Right kidney (tissue), 1 donor: ENCODE results near the gene MKRN2.

ENCODE experiments used
- DNase-seq: peaks from one replicate; pipeline ENCODE4 v3.0.0-alpha.2; 2016

The MKRN2 gene

DNA sequence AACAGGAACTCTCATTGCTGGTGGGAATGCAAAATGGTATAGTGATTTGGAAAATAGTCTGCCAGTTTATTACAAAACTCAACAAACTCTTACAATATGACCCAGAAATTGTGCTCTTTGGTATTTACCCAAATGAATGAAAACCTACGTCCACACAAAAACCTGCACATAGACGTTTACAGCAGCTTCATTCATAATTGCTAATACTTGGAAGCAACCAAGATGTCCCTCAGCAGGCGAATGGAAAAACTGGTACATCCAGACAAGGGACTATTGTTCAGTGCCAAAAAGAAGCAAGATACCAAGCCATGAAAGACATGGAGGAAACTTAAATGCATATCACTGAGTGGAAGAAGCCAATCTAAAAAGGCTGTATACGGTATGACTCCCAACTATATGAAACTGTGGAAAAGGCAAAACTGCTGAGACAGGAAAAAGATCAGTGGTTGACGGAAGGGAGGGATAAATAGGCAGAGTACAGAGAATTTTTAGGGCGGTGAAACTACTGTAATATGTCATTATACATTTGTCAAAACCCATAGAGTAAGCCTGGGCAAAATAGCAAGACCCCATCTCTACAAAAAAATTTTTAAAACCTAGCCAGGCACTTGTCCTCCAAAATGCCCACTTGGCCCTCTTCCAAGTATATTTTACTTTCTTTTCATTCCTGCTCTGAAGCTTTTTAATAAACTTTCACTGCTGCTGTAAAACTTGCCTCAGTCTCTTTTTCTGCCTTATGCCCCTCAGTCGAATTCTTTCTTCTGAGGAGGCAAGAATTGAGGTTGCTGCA, 6.7 kb upstream of the MKRN2 start:
- no peak for DNase-seq

DNA sequence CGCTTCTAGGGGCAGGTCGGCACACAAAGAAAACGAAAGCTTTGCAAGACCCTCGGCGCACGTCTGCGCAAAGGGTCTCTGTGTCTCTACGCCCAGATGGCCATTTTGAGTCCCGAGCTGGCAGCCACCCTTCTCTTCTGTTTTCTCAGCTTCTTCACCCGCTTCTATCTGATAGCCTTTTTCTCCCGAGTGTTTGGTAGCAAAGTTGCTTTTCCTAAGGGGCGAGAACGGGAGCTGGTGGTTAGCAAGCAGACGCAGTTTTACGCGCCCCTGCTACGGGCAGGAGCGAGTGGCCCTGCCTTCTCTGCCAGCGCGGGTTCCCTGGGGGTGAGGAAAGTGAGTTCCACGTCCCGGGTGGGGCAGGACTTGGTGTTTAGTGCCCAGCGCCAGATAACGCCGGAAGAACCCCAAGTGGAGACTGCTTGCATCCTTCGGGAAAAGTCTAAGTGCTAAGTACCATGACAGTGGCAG, 2.9 kb upstream of the MKRN2 start:
- peak; percentile 83 for DNase-seq

DNA sequence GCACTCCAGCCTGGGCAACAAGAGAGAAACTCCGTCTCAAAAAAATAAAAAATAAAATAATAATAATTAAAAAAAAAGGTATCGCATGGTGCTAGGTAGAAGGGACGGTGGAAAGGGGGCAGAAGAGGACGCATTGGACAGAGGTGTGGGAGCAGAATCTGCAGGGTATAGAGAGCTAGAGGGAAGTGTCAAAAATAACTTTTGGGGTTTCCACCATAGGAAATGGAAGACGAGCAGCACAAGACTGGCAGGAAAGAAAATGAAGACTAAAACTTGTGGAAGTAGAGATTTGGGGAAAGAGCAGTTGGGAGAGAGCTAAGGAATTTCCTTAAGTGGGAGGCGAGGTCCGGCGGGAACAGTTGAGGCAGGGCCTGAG, 585 bp upstream of the MKRN2 start:
- DNase-seq = no peak

- no peak for DNase-seq
These were observed 700 bp downstream of the MKRN2 start for GRCh38 chr3:12557473-12558100.

- DNase-seq = no peak
These were observed 1.8 kb downstream of the MKRN2 start for GRCh38 chr3:12558706-12559105.

GRCh38 chr3:12559520-12559919, 2.6 kb downstream of the MKRN2 start:
- no peak for DNase-seq

- no peak for DNase-seq
These were observed 3.8 kb downstream of the MKRN2 start for GRCh38 chr3:12560505-12561190.

DNA sequence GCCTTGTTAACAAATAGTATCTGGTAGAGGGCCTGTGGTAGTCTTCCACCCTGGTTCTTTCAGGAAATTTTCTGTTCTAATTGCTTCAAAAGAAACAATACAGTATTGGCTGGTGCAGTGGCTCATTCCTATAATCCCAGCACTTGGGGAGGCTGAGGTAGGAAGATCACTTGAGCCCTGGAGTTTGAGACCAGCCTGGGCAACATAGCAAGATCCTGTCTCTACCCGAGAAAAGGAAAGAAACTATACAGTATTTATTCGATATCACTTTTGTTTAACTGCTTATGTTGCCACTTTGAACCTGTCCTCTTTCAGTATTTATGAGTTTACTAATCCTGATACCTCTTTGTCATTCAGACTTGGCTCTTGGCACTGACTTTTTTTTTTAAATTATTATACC, 4.5 kb downstream of the MKRN2 start:
- no peak for DNase-seq

DNA sequence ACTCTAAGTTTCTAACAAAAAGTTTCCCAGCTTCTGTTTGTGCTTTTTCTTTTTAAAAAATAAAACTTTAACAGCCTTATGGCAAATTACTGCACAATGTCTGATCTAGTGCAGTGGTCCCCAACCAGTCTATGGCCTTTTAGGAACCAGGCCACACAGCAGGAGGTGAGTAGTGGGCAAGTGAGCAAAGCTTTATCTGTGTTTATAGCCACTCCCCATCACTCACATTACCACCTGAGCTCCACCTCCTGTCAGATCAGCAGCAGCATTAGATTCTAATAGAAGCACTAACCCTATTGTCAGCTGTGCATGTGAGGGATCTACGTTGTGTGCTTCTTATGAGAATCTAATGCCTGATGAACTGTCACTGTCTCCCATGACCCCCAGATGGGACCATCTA, 5.6 kb downstream of the MKRN2 start:
- DNase-seq = no peak

- no peak for DNase-seq
These were observed 10.1 kb downstream of the MKRN2 start for GRCh38 chr3:12566976-12567375.

GRCh38 chr3:12568747-12569146, 11.9 kb downstream of the MKRN2 start:
- no peak for DNase-seq

- DNase-seq = no peak
These were observed 12.9 kb downstream of the MKRN2 start for GRCh38 chr3:12569836-12570235.

GRCh38 chr3:12571986-12572385, 15.1 kb downstream of the MKRN2 start:
- no peak for DNase-seq

DNA sequence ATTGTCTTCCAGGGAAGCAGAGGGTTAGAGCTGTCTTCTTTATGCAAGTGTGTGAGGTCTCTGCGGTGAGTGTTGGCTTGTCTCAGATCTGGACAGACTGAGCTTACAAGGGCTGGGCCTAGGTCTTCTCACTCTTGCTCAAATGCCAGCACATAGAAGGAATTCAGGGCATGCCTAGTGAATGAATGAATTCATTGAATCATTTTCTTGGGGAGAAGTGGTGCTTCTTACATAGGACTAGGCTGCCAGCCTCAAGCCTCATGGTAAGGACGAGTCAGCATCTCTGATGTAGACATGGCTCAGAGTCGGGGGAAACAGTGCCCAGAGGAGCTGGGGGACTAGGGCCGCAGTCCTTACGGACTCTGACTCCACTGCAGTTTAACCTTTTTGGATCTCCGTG, 17.2 kb downstream of the MKRN2 start:
- DNase-seq = no peak

- no peak for DNase-seq
These were observed 17.8 kb downstream of the MKRN2 start for GRCh38 chr3:12574661-12575060.

DNA sequence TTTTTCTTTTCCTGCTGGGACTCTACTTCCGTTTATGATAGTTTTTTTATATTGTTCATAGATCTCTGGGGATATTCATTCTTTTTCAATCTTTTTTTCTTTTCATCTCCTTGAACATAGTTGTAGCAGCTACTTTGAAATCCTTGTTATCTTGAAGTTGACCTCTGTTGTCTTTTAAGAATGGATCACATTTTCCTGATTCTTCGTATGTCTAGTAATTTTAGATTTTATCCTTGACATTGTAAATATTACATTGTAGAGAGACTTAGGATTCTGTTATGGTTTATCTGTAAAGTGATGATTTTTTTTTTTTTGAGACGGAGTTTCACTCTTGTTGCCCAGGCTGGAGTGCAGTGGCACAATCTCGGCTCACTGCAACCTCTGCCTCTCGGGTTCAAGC, 20.5 kb downstream of the MKRN2 start:
- DNase-seq = no peak

DNA sequence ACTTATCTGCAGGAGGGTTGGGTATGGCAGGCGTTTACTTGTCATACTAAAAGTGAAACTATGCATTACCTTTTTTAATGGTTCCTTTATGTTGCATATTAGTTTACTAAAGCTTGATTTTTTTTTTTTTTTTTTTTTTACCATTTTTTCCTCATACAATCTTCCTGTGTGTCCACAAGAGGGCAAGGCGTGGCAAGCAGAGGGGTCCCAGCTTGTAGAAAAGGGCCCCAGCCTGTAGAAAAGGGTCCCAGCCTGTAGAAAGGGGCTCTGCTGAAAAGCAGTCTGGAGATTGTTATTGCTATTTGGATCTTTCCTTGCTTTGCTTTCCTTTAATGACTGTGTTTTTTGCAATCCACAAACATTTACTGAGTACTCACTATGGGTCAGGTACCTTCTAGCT, 21.9 kb downstream of the MKRN2 start:
- no peak for DNase-seq

DNA sequence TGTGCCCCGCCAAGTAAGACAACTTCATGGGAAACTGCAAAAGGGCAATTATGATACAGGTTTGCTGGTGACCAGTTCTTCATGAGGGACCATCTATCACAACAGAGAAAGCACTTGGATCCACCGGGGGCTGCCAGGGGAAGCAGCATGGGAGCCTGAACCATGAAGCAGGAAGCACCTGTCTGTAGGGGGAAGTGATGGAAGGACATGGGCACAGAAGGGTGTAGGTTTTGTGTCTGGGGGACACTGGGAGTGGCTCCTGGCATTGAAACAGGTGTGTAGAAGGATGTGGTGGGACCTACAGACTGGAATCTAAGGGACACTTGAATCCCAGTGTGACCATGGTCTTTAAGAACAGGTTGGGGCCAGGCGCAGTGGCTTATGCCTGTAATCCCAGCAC, 22.6 kb downstream of the MKRN2 start:
- no peak for DNase-seq

- no peak for DNase-seq
These were observed 23.0 kb downstream of the MKRN2 start for GRCh38 chr3:12579905-12580304.

DNA sequence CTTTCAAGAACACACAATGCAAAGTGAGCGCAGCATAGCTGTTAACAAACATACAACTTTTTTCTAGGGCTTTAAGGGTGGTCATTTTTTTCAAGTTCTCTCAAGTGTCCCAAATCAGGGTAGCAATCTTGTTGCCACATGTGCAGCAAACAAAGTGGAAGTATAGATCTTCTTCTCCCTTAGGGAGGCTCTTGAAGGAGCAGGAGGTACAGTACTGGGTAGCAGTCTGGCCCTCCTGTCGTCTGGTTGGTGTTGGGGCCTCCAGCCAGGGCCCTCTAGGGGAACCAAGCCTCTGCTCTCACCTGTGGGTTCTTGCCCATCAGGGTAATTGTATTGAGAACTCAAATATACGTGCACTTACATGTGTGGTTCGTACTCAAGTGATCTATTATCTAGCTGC, 25.8 kb downstream of the MKRN2 start:
- DNase-seq = no peak

DNA sequence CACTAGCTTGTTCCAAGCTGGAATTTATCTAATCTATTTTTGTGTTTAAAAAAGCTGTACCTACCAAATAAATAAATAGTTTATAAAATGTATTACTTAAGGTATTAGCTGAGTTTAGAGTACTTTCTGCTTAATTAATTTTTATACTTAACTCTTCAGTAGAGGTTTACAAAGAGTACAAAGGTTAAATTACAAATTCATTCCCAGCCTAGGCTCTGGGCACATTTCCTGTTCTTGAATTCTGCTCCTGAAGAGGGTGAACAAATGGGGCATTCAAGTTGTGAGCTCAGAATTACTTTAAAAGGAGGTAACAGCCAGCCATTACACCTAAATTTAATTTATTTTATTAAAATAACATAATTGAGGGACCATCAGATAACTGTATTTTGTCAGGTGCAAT, 26.4 kb downstream of the MKRN2 start:
- no peak for DNase-seq

DNA sequence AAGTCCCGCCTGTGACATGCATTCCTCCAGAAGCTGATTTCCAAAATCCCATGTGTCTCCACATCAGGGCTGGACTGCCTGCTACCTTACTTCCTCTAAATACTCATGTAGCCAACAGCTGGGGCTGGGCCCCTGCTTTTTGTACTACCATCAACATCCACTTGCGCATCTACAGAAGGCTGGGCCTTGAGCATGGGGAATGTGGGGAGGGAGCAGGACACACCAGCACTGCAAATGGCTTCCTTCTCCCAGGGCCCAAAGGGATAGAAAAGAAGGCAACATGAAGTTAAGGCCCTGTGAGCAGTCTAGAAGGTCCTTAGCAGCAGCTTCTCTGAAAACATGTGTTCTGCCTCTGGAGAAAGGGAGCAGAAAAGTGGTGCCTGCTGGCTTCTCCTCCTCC, 27.2 kb downstream of the MKRN2 start:
- DNase-seq = no peak

DNA sequence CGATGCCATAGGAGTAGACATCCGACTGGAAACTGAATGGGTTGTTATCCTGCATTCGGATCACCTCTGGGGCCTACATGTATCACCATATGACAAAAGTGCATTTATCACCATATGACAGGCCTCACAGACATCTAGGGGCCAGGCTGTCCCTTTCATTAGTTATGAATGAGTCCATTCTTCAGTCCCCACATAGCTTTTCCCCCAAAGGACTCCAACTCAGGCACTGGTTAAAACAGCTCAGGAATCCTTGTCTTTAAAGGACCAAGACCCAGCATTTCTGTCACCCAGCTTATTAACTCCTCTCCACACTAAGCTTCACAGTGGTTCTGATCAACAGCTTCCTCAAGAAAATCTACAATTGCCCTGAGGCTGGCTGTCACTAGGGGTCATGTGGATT, 28.3 kb downstream of the MKRN2 start:
- DNase-seq = no peak

- DNase-seq = no peak
These were observed 29.1 kb downstream of the MKRN2 start for GRCh38 chr3:12585970-12586369.
